Chondrocyte (in vitro differentiated cells): ENCODE results near the gene MRPS25. TPM values are rescaled to one million over a fixed set of nuclear protein-coding genes. Genes with fewer than 3 reads are reported as not detected.

Experiments
- DNase-seq: peaks from one replicate; pipeline ENCODE4 v3.0.0; 2021; ENCODE audit warnings: mixed read lengths, low spot score
- H3K27ac Mint-ChIP-seq: one replicate; pipeline ENCODE4 v1.8.0; 2021; ENCODE audit warnings: mild to moderate bottlenecking, moderate library complexity, mixed read lengths; ENCODE audit not compliant: unreplicated experiment
- H3K27me3 Mint-ChIP-seq: 2 replicates; pipeline ENCODE4 v1.8.0; 2021; ENCODE audit warnings: low read depth, mixed read lengths
- H3K36me3 Mint-ChIP-seq: 2 replicates; pipeline ENCODE4 v1.8.0; 2021; ENCODE audit warnings: low read depth, mixed read lengths
- H3K4me1 Mint-ChIP-seq: 2 replicates; pipeline ENCODE4 v1.8.0; 2021; ENCODE audit warnings: low read depth, mild to moderate bottlenecking, mixed read lengths
- H3K4me3 Mint-ChIP-seq: one replicate; pipeline ENCODE4 v1.8.0; 2021; ENCODE audit warnings: mild to moderate bottlenecking, moderate library complexity, mixed read lengths; ENCODE audit not compliant: unreplicated experiment
- H3K9me3 Mint-ChIP-seq: 2 replicates; pipeline ENCODE4 v1.8.0; 2021; ENCODE audit warnings: low read depth, mixed read lengths
- total RNA-seq: library from RNA; stranded (reverse); gene quantifications from 3 replicates; pipeline ENCODE4 v1.2.1, GENCODE V29; 2021
- TF ChIP-seq, protein P1 (sequence below): fragments of 200-600 bp; sonication (generic); IDR thresholded peaks from 2 replicates; pipeline ENCODE4 v1.5.0; 2021; ENCODE audit warnings: antibody characterized with exemption, mild to moderate bottlenecking, moderate library complexity

MRPS25 gene
- total RNA-seq, 1 donor from 2014 or later = 29.5 TPM

DNA sequence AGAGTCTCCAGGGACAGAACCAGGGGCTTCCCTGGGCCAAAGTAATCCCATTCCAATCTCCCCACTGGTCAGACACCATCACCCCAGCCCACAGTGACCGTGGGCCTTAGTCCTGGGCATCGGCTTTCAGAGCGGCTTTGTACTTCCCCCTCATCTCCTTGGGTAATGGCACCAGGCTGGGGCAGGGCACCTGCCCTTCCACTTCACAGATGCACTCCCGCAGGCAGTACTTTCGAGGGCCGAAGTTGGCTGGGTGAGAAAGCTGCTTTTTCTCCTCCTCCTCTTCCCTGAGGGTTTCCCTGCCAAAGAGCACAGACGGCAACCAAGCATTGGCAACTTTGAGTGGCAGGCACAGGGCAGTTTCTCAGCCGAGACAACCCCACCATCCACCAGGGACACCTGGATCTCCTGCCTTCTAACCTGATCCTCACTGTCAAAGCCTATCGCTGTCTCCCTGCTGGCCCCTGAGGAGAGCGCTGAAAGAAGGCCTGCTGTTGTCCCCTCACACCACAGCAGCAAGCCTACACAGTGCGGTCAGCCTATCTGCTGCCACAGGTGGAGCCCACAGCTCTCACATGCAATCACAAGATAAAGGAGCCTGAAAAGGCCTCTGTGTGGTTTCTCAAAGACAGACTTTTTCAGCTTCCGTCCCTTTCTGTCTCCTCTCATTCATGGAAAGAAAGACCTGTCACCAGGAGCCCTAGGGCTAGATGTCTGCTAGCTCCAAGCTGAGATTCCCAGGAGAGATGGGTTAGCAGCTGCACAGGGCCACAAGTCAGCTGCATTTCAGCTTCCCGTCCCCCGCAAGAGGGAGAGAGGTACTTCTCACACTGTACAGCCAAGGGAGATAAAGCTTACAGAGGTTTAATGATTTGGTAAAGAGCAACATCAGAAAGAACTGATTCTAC, 12.5 kb downstream of the MRPS25 start:
- no peaks in the 10 kb centered on the region for H3K9me3 Mint-ChIP-seq
- peaks cover 10% of the 10 kb centered on the region for H3K36me3 Mint-ChIP-seq
- no peak overlapping the region for H3K4me3 Mint-ChIP-seq
- TF ChIP-seq, protein P1, sequence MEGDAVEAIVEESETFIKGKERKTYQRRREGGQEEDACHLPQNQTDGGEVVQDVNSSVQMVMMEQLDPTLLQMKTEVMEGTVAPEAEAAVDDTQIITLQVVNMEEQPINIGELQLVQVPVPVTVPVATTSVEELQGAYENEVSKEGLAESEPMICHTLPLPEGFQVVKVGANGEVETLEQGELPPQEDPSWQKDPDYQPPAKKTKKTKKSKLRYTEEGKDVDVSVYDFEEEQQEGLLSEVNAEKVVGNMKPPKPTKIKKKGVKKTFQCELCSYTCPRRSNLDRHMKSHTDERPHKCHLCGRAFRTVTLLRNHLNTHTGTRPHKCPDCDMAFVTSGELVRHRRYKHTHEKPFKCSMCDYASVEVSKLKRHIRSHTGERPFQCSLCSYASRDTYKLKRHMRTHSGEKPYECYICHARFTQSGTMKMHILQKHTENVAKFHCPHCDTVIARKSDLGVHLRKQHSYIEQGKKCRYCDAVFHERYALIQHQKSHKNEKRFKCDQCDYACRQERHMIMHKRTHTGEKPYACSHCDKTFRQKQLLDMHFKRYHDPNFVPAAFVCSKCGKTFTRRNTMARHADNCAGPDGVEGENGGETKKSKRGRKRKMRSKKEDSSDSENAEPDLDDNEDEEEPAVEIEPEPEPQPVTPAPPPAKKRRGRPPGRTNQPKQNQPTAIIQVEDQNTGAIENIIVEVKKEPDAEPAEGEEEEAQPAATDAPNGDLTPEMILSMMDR = no peak
- H3K4me1 Mint-ChIP-seq = peaks cover 2% of the 10 kb centered on the region
- H3K27me3 Mint-ChIP-seq = no peaks in the 10 kb centered on the region
- no peak overlapping the region for H3K27ac Mint-ChIP-seq
- no peak for DNase-seq

DNA sequence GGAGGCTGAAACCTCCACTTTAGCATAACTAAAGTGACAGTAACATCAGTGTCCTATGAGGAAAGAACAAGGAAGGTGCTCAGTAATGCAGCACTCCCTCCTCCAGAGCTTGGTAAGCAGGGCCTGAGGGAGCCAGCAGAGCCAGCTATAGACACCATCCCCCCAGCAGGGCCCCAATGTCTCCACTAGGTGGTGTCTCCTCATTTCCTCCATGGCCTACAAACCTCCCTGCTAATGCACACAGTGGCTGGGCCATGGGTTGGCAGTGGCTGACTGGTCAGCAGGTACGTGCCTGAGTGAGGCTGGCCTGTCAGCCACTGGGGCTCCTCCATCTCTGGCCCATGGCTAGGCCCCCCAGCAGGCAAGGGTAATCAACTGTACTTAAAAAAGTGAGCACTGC, 13.6 kb downstream of the MRPS25 start:
- TF ChIP-seq, protein P1 = peak; percentile 72
- no peak overlapping the region for H3K4me3 Mint-ChIP-seq

DNA sequence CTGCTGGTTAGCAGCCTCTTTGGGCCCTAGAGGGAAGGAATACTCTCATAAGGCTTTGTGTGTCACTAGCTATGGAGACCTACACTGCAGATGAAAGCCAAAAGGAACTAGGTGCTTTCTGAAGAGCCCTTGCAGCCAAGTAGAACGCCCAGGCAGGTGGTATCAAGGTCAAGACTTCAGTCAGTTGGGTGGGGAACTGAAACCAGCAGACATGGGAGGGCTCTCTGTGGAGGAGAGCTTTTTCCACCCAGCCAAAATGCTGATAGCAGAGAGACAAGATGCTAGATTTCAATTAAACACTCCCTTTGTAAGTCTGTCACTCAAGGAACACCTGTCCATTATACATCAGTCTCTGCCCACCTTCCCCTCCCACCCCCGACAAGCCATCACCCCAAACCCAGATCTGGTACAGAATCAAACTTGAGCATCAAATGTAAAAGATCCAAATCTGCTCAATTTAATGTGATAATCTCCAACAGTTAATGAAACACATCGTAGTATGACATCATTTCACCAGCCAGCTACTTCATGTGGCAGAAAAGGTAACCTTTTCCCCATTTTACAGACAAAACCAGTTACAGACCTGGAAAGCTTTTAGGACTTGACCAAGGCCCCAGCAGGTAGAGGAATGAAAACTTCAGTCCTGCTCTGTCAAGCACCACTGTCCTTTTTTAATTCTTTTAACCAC, 14.6 kb downstream of the MRPS25 start:
- no peak for DNase-seq
- TF ChIP-seq, protein P1 = no peak
- Mint-ChIP-seq H3K4me1 (peaks cover 2% of the 10 kb centered on the region), H3K4me3 (no peak overlapping the region), H3K27me3 (no peaks in the 10 kb centered on the region), H3K9me3 (no peaks in the 10 kb centered on the region), H3K36me3 (peaks cover 17% of the 10 kb centered on the region), H3K27ac (no peak overlapping the region)

More for the DNA sequence above, 13.6 kb downstream of the MRPS25 start:
- no peak for DNase-seq
- peaks cover 2% of the 10 kb centered on the region for H3K4me1 Mint-ChIP-seq
- no peaks in the 10 kb centered on the region for H3K9me3 Mint-ChIP-seq
- H3K27ac Mint-ChIP-seq = no peak overlapping the region
- no peaks in the 10 kb centered on the region for H3K27me3 Mint-ChIP-seq
- peaks cover 15% of the 10 kb centered on the region for H3K36me3 Mint-ChIP-seq

DNA sequence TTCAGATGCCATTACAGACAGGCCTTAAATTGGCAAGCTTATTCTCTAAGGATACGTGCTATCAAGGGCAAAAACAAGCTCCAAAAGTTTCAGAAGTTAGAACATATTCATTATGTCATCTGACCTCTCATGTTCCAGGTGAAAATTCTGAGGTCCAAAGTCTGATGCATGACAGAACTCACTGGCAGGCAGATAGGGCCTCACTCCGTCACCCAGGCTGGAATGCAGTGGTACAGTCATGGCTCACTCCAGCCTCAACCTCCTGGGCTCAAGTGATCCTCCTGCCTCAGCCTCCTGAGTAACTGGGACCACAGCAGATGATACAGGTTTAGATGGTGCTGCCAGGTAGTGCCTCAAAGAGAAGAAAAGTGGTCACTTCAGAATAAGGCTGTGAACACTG, 15.5 kb downstream of the MRPS25 start:
- no peaks in the 10 kb centered on the region for H3K27me3 Mint-ChIP-seq
- no peak overlapping the region for H3K4me3 Mint-ChIP-seq
- H3K36me3 Mint-ChIP-seq = peaks cover 17% of the 10 kb centered on the region
- DNase-seq = no peak
- TF ChIP-seq, protein P1 = no peak
- no peak overlapping the region for H3K27ac Mint-ChIP-seq
- no peaks in the 10 kb centered on the region for H3K9me3 Mint-ChIP-seq
- H3K4me1 Mint-ChIP-seq = peaks cover 2% of the 10 kb centered on the region

DNA sequence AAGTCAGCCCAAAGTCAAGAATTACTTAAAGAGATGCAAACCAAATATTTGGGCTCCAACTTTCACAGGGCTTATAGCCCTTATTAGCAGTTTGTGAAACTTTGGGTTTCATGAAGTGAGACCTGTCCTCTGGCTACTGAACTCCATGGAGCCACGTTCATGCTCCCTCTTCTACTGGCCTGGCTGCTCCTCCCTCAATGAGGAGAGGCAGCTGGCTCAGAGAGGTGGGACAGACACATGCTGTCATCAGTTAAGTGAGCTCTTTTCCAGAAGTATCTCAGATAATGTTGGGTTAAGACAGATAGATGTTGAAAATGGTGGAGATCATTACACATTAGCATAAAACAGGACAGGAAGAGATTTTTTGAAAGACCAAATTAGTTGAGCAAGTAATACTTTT, 19.4 kb downstream of the MRPS25 start:
- H3K36me3 Mint-ChIP-seq = peaks cover 32% of the 10 kb centered on the region
- DNase-seq = no peak
- H3K9me3 Mint-ChIP-seq = no peaks in the 10 kb centered on the region
- peaks cover 9% of the 10 kb centered on the region for H3K4me1 Mint-ChIP-seq
- H3K27ac Mint-ChIP-seq = no peak overlapping the region
- no peak overlapping the region for H3K4me3 Mint-ChIP-seq
- TF ChIP-seq, protein P1 = no peak
- H3K27me3 Mint-ChIP-seq = no peaks in the 10 kb centered on the region
